Fibroblast of pulmonary artery (primary cell): Measurements from ENCODE around the gene CDK14.

ENCODE experiments used
- DNase-seq: peaks from one replicate; pipeline ENCODE4 v3.0.0-alpha.2; 2010; ENCODE audit warnings: low read depth
- H3K4me3 ChIP-seq: replicated peaks from 2 replicates; pipeline ENCODE4 v1.5.1; 2011; ENCODE audit warnings: low read depth, mild to moderate bottlenecking, control low read depth, low read length, moderate library complexity
- TF ChIP-seq, protein P1 (sequence below): IDR thresholded peaks from 2 replicates; pipeline ENCODE4 v1.5.1; 2011; ENCODE audit warnings: mild to moderate bottlenecking, control low read depth, low read length, inconsistent platforms; ENCODE audit errors: missing control alignments

CDK14 gene

DNA sequence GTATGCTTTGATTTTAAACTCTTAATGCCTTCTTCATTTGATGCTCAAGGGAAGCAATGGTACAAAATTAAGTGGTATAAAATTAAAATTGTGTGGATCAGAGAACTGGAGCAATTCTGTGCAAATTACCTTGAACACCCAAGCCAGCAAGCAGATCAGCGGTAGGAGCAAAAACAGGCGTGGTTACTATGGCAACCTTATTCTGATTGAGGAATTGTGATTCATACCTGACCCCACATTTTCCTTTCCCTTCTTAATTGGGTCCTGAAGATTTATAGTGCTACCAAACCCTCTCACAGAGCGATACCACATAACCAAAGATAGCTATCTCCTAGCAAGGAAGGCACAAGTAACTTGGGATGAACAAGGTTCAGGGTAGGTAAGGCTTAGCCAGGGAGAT lies 595.6 kb downstream of the CDK14 start:
- no peak for DNase-seq
- H3K4me3 ChIP-seq = no peak overlapping the region
- TF ChIP-seq, protein P1, sequence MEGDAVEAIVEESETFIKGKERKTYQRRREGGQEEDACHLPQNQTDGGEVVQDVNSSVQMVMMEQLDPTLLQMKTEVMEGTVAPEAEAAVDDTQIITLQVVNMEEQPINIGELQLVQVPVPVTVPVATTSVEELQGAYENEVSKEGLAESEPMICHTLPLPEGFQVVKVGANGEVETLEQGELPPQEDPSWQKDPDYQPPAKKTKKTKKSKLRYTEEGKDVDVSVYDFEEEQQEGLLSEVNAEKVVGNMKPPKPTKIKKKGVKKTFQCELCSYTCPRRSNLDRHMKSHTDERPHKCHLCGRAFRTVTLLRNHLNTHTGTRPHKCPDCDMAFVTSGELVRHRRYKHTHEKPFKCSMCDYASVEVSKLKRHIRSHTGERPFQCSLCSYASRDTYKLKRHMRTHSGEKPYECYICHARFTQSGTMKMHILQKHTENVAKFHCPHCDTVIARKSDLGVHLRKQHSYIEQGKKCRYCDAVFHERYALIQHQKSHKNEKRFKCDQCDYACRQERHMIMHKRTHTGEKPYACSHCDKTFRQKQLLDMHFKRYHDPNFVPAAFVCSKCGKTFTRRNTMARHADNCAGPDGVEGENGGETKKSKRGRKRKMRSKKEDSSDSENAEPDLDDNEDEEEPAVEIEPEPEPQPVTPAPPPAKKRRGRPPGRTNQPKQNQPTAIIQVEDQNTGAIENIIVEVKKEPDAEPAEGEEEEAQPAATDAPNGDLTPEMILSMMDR = no peak

GRCh38 chr7:91193141-91193540 lies 597.0 kb downstream of the CDK14 start:
- DNase-seq = peak; percentile 31
- TF ChIP-seq, protein P1 = no peak
- no peak overlapping the region for H3K4me3 ChIP-seq

DNA sequence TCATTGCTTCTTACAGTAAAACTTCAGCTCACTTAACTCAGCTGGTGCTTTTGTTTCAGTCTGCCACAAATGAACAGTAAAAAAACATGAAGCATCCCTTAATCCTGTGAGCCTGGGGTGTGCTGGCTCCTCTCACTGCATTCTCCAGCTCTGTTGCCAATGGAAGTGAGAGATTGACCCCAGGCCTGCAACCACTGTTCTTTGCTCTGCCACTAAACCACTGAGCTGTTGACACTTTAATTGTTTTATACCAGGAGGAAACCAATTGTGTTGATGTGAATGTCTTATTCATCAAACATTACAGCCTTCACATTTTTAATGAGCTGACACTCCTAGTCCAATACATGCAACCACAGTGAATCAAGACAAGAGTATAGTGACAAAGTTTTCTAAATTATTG lies 598.7 kb downstream of the CDK14 start:
- TF ChIP-seq, protein P1 = no peak
- no peak for DNase-seq

GRCh38 chr7:91196058-91196457 lies 599.9 kb downstream of the CDK14 start:
- DNase-seq = no peak
- H3K4me3 ChIP-seq = no peak overlapping the region
- TF ChIP-seq, protein P1 = no peak

More for the DNA sequence above, 598.7 kb downstream of the CDK14 start:
- no peak overlapping the region for H3K4me3 ChIP-seq

DNA sequence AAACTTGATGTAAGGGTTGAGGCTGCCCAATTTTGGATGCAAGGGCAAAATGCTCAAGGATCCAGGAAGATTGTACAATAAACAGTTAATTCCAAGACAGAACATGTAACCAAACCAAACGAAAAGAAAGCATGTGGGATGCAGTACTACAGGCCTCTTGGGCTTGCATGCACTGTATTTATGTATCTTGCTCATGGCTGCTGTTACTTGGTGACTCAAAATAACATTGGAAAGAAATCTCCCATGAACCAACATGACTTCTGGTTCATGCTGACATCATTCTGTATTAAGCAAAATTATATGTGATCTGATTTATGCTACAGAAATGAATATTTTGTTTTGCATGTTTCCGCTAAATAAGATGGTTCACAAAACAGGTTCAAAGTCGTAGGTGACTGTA lies 602.2 kb downstream of the CDK14 start:
- TF ChIP-seq, protein P1 = no peak
- no peak overlapping the region for H3K4me3 ChIP-seq
- DNase-seq = no peak

DNA sequence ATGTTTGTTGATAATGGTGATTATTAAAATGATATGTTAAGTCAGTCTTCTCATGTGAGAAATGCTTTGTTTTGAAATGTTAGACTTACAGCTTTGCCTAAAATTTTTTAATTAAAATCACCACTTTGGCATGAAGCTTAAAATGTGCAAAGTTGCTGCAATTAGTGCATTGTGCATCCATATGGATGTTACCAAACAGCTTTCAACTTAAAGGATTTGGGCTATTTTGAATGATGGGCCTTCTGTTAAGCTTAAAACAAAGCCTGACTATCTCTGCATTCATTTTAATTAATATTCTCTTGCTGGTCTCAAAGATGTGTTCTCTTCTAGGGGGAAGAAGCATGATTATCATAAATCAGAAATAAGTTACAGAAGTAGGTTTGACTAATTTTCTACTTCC lies 603.5 kb downstream of the CDK14 start:
- H3K4me3 ChIP-seq = no peak overlapping the region
- no peak for DNase-seq
- TF ChIP-seq, protein P1 = no peak

DNA sequence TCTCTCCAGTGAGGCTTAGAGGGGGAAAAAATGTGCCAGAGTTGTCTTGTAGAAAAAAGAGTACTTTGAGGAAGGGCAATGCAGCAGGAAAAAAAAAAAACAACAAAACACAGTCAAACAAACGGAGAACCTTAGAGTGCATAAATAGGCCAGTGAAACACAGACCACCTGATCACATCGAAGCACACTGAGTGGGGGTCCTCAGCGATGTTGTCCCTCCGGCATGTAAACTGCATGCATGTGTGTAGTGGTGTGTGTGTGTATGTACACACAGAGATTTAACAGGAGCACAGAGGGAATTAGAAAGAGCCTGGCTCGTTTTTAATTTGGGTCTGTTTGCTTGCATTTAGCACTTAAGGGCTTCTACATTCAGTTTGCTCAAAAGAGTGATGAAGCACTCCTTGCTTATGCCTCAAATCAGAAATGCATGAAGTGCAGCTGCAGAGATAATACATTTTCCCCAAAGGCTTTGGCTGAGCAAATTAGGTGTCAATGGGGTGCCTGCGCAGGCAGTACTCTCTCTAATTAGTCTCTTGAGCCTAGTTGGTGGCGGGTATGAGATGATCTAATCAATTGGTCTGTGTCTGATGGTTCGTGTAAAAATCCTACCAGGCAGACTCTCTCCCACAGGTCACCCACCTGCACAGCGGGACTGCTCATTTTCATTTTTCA lies 605.5 kb downstream of the CDK14 start:
- no peak for DNase-seq
- TF ChIP-seq, protein P1 = no peak
- no peak overlapping the region for H3K4me3 ChIP-seq
